ENCODE data around the gene CATSPER1. TPM values are rescaled to one million over a fixed set of nuclear protein-coding genes. Genes with fewer than 3 reads are reported as not detected.

Gene CATSPER1
- total RNA-seq, 1 experiment from 2014 or later = not detected

GRCh38 chr11:66042227-66042995, 16.1 kb upstream of the CATSPER1 start:
- no peaks in the 10 kb centered on the region for H3K9me3 ChIP-seq (ENCODE audit: low read depth, low read length, poor library complexity, severe bottlenecking)
- DNase-seq (ENCODE audit: low spot score) = no peak
- intact Hi-C loops (cut with micrococcal nuclease; ENCODE audit: unreplicated experiment) = no loop called here
- CTCF ChIA-PET = interaction anchor here (0.6 kb wide), 1 partner anchor 240 kb away, joined by 9 read pairs; no protein-coding TSS in a partner anchor
- POLR2A ChIA-PET (ENCODE audit: low non-redundant PET) = no interaction called here
- H3K27ac ChIP-seq (ENCODE audit: low read depth, low read length, poor library complexity, severe bottlenecking) = no peak overlapping the region
- no peaks in the 10 kb centered on the region for H3K27me3 ChIP-seq (replicated peaks; ENCODE audit: insufficient read depth, low read depth, low read length, poor library complexity)
- H3K36me3 ChIP-seq (ENCODE audit: insufficient read depth, low read length, poor library complexity, severe bottlenecking) = no peaks in the 10 kb centered on the region
- BruUV-seq (replicated peaks) = no TSS peak
- TF ChIP-seq EZH2 (IDR thresholded peaks at IDR 0.05; ENCODE audit: borderline replicate concordance, low read depth, low read length, poor library complexity, severe bottlenecking) (no peak), CTCF (conservative IDR thresholded peaks at IDR 0.05; ENCODE audit: low read depth, low read length) (no peak)
- peaks cover 3% of the 10 kb centered on the region for H3K4me1 ChIP-seq (ENCODE audit: insufficient read depth, low read length, poor library complexity, severe bottlenecking)
- no peak overlapping the region for H3K4me3 ChIP-seq (ENCODE audit: low read depth, low read length, poor library complexity, severe bottlenecking)

- Histone ChIP-seq H3K36me3 (ENCODE audit: insufficient read depth, low read length, poor library complexity, severe bottlenecking) (no peaks in the 10 kb centered on the region), H3K27ac (ENCODE audit: low read depth, low read length, poor library complexity, severe bottlenecking) (no peak overlapping the region)
Observed at GRCh38 chr11:66039765-66040164, 13.5 kb upstream of the CATSPER1 start.

GRCh38 chr11:66037327-66037726, 11.0 kb upstream of the CATSPER1 start:
- POLR2A ChIA-PET (ENCODE audit: low non-redundant PET) = no interaction called here
- intact Hi-C loops (cut with micrococcal nuclease; ENCODE audit: unreplicated experiment) = no loop called here
- CTCF ChIA-PET = interaction anchor here (0.6 kb wide), 1 partner anchor 149 kb away, joined by 9 read pairs; the partner anchor contains the start of gene FIBP

More at GRCh38 chr11:66039765-66040164, 13.5 kb upstream of the CATSPER1 start:
- Histone ChIP-seq H3K27me3 (replicated peaks; ENCODE audit: insufficient read depth, low read depth, low read length, poor library complexity) (no peaks in the 10 kb centered on the region), H3K4me1 (ENCODE audit: insufficient read depth, low read length, poor library complexity, severe bottlenecking) (peaks cover under 1% of the 10 kb centered on the region), H3K9me3 (ENCODE audit: low read depth, low read length, poor library complexity, severe bottlenecking) (no peaks in the 10 kb centered on the region), H3K4me3 (ENCODE audit: low read depth, low read length, poor library complexity, severe bottlenecking) (no peak overlapping the region)
- POLR2A ChIA-PET (ENCODE audit: low non-redundant PET) = no interaction called here
- CTCF ChIA-PET = no interaction called here
- intact Hi-C loops (cut with micrococcal nuclease; ENCODE audit: unreplicated experiment) = no loop called here
- BruUV-seq (replicated peaks) = no TSS peak
- DNase-seq (ENCODE audit: low spot score) = no peak
- no peak for TF ChIP-seq EZH2 (IDR thresholded peaks at IDR 0.05; ENCODE audit: borderline replicate concordance, low read depth, low read length, poor library complexity, severe bottlenecking)
- TF ChIP-seq CTCF (conservative IDR thresholded peaks at IDR 0.05; ENCODE audit: low read depth, low read length) = no peak

More at GRCh38 chr11:66037327-66037726, 11.0 kb upstream of the CATSPER1 start:
- H3K27ac ChIP-seq (ENCODE audit: low read depth, low read length, poor library complexity, severe bottlenecking) = no peak overlapping the region
- H3K27me3 ChIP-seq (replicated peaks; ENCODE audit: insufficient read depth, low read depth, low read length, poor library complexity) = no peaks in the 10 kb centered on the region
- H3K9me3 ChIP-seq (ENCODE audit: low read depth, low read length, poor library complexity, severe bottlenecking) = no peaks in the 10 kb centered on the region
- TF ChIP-seq CTCF (conservative IDR thresholded peaks at IDR 0.05; ENCODE audit: low read depth, low read length) (no peak), EZH2 (IDR thresholded peaks at IDR 0.05; ENCODE audit: borderline replicate concordance, low read depth, low read length, poor library complexity, severe bottlenecking) (no peak)
- no peak for DNase-seq (ENCODE audit: low spot score)
- H3K36me3 ChIP-seq (ENCODE audit: insufficient read depth, low read length, poor library complexity, severe bottlenecking) = no peaks in the 10 kb centered on the region
- no peak overlapping the region for H3K4me3 ChIP-seq (ENCODE audit: low read depth, low read length, poor library complexity, severe bottlenecking)
- BruUV-seq (replicated peaks) = no TSS peak
- H3K4me1 ChIP-seq (ENCODE audit: insufficient read depth, low read length, poor library complexity, severe bottlenecking) = no peaks in the 10 kb centered on the region

All from A673 (cell line).